AG20443 (cell line): ENCODE measurements around the gene MNDA.
"Not testable (repeated sequence)": the region's sequence is repeated elsewhere in the genome, so short reads cannot be mapped to it uniquely, and the experiment has no call there.

ENCODE experiments used
- DNase-seq: peaks from one replicate; pipeline ENCODE4 v3.0.0; 2012; ENCODE audit warnings: low spot score, mixed read lengths

MNDA gene

DNA sequence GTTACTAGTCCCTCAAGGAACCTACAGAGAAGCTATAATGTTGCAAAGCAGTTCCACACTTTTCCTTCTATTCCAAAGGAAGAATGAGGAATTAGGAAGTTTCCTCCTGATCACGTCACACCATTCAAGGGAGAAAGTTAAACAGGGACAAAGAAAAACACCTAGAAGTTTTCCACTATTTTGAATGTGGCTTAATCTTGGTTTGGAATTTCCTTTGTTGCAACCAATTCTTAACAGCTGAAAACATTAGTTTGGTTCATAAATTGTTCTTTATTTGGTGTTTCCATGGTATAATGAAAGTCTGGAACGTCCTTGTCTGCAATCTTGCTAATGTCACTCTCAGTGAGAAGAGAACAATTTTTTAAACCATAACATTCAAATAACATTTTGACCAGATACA lies 8.4 kb downstream of the MNDA start:
- no peak for DNase-seq

- DNase-seq: no peak
These were observed 9.1 kb downstream of the MNDA start for GRCh38 chr1:158840236-158840635.

GRCh38 chr1:158864595-158864994 lies 33.4 kb downstream of the MNDA start:
- no peak for DNase-seq

DNA sequence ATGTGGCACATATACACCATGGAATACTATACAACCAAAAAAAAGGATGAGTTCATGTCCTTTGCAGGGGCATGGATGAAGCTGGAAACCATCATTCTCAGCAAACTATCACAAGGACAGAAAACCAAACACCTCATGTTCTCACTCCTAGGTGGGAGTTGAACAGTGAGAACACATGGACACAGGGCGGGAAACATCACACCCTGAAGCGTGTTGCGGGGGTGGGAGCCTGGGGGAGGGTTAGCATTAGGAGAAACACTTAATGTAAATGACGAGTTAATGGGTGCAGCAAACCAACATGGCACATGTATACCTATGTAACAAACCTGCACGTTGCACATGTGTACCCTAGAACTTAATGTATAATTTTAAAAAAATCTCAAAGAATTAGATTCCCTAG lies 39.3 kb downstream of the MNDA start:
- DNase-seq: not testable (repeated sequence)

GRCh38 chr1:158873141-158873540 lies 42.0 kb downstream of the MNDA start:
- no peak for DNase-seq

DNA sequence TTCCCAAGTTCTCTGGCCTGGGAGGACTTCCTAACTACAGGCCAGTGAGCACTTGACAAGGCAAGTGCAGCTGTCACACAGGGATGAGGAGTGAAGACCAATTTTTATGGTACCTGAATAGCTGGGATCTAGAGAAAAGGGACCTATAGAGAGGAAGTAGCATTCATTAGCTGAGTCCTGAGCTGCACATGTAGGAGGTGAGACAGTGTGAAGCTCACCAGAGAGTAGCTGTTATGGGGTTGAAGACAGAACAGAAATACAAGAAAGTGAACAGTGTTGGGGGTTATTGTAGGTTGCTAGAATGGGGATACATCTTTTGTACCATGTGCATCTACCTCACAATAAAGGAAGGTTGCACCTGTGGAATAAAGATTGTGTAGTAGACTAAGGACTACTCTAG lies 62.5 kb downstream of the MNDA start:
- no peak for DNase-seq

GRCh38 chr1:158898722-158899121 lies 67.6 kb downstream of the MNDA start:
- DNase-seq: no peak
